M059J (cell line): ENCODE results near the gene SAMD4B. TPM values are rescaled to one million over a fixed set of nuclear protein-coding genes. Genes with fewer than 3 reads are reported as not detected.

Source experiments
- DNase-seq: peaks from one replicate; pipeline ENCODE4 v3.0.0-alpha.2; 2012; ENCODE audit warnings: low read depth
- total RNA-seq: library from RNA; depleted of rRNA; stranded (reverse); fragments of >200 nt; shearing (Covaris generic); gene quantifications from 2 replicates; pipeline ENCODE4 v1.2.3, GENCODE V29; 2014

SAMD4B gene
- total RNA-seq, 1 experiment from 2014 or later, result 96.3 TPM

- DNase-seq, result no peak
Observed at GRCh38 chr19:39335168-39335548, 7.1 kb upstream of the SAMD4B start.

- no peak for DNase-seq
Observed at GRCh38 chr19:39336483-39336882, 5.7 kb upstream of the SAMD4B start.

- DNase-seq, result no peak
Observed at GRCh38 chr19:39339674-39340073, 2.5 kb upstream of the SAMD4B start.

GRCh38 chr19:39340156-39340555, 2.1 kb upstream of the SAMD4B start:
- DNase-seq, result peak; percentile 49

- DNase-seq, result no peak
Observed at GRCh38 chr19:39341129-39341718, 997 bp upstream of the SAMD4B start.

GRCh38 chr19:39342647-39343305, 555 bp downstream of the SAMD4B start:
- DNase-seq, result no peak

- no peak for DNase-seq
Observed at GRCh38 chr19:39345956-39346355, 3.7 kb downstream of the SAMD4B start.

GRCh38 chr19:39347332-39348164, 5.3 kb downstream of the SAMD4B start:
- DNase-seq, result peak; percentile 62

- no peak for DNase-seq
Observed at GRCh38 chr19:39349326-39349725, 7.1 kb downstream of the SAMD4B start.

- no peak for DNase-seq
Observed at GRCh38 chr19:39350156-39350555, 7.9 kb downstream of the SAMD4B start.

- no peak for DNase-seq
Observed at GRCh38 chr19:39351537-39352064, 9.4 kb downstream of the SAMD4B start.

- no peak for DNase-seq
Observed at GRCh38 chr19:39352381-39353255, 10.4 kb downstream of the SAMD4B start.

- no peak for DNase-seq
Observed at GRCh38 chr19:39355253-39355652, 13.0 kb downstream of the SAMD4B start.

GRCh38 chr19:39356073-39356472, 13.9 kb downstream of the SAMD4B start:
- no peak for DNase-seq

- no peak for DNase-seq
Observed at GRCh38 chr19:39356647-39357046, 14.4 kb downstream of the SAMD4B start.

- DNase-seq, result no peak
Observed at GRCh38 chr19:39359026-39359425, 16.8 kb downstream of the SAMD4B start.

GRCh38 chr19:39360599-39360998, 18.4 kb downstream of the SAMD4B start:
- no peak for DNase-seq

GRCh38 chr19:39362682-39363657, 20.7 kb downstream of the SAMD4B start:
- peak; percentile 76 for DNase-seq

- DNase-seq, result peak; percentile 20
Observed at GRCh38 chr19:39363901-39364457, 21.8 kb downstream of the SAMD4B start.

GRCh38 chr19:39365531-39365930, 23.3 kb downstream of the SAMD4B start:
- DNase-seq, result no peak
